DND-41 (cell line): Measurements from ENCODE around the gene C6orf62.

Source experiments
- ATAC-seq: fragments of 200-7000 bp; cut with Tn5 transposase; 3 replicates; pipeline ENCODE4 v1.9.1; 2021; ENCODE audit warnings: low read depth; ENCODE audit not compliant: insufficient read depth
- DNase-seq: peaks from one replicate; pipeline ENCODE4 v3.0.0-alpha.2; 2020
- H2AFZ ChIP-seq: 2 replicates; pipeline ENCODE4 v1.6.0; 2012; ENCODE audit warnings: low read depth, low read length
- H3K27ac ChIP-seq: 2 replicates; pipeline ENCODE4 v1.5.1; 2012; ENCODE audit warnings: low read length, inconsistent platforms
- H3K27me3 ChIP-seq: fragments of 200-600 bp; sonication (generic); 2 replicates; pipeline ENCODE4 v1.6.0; 2012; ENCODE audit warnings: low read length, mild to moderate bottlenecking, inconsistent platforms; ENCODE audit not compliant: insufficient read depth, poor library complexity
- H3K36me3 ChIP-seq: 2 replicates; pipeline ENCODE4 v1.5.1; 2012; ENCODE audit warnings: low read length, inconsistent platforms; ENCODE audit not compliant: insufficient read depth
- H3K4me1 ChIP-seq: 2 replicates; pipeline ENCODE4 v1.5.1; 2012; ENCODE audit warnings: mild to moderate bottlenecking, low read length; ENCODE audit not compliant: insufficient read depth
- H3K4me2 ChIP-seq: 2 replicates; pipeline ENCODE4 v1.6.0; 2012; ENCODE audit warnings: mild to moderate bottlenecking, moderate library complexity, low read length, inconsistent platforms; ENCODE audit not compliant: insufficient read depth
- H3K4me3 ChIP-seq, 2 experiments: fragments of 200-600 bp in 1 of 2; shearing (Covaris generic) in 1 of 2; 2 replicates each; pipeline ENCODE4 v1.5.1; 2012 to 2016; ENCODE audit warnings: inconsistent platforms in 2 of 2, low read length in 2 of 2, mild to moderate bottlenecking in 2 of 2, low read depth in 1 of 2, moderate library complexity in 1 of 2
- H3K79me2 ChIP-seq: 2 replicates; pipeline ENCODE4 v1.6.0; 2012; ENCODE audit warnings: low read length, inconsistent platforms; ENCODE audit not compliant: insufficient read depth
- H3K9ac ChIP-seq: 2 replicates; pipeline ENCODE4 v1.6.0; 2012; ENCODE audit warnings: low read depth, mild to moderate bottlenecking, inconsistent platforms, low read length, moderate library complexity
- H3K9me3 ChIP-seq: 2 replicates; pipeline ENCODE4 v1.5.1; 2012; ENCODE audit warnings: low read length, moderate library complexity, mild to moderate bottlenecking, inconsistent platforms; ENCODE audit not compliant: insufficient read depth, severe bottlenecking
- H4K20me1 ChIP-seq: 2 replicates; pipeline ENCODE4 v1.6.0; 2012; ENCODE audit warnings: low read length; ENCODE audit not compliant: insufficient read depth
- CTCF ChIP-seq: IDR thresholded peaks from 2 replicates; pipeline ENCODE4 v1.5.1; 2012; ENCODE audit warnings: borderline replicate concordance, low read length, moderate library complexity, mild to moderate bottlenecking; ENCODE audit not compliant: poor library complexity, severe bottlenecking; ENCODE audit errors: extremely low read depth
- EZH2 ChIP-seq: IDR thresholded peaks from 3 replicates; pipeline ENCODE4 v1.6.1; 2012; ENCODE audit warnings: borderline replicate concordance, low read depth, mild to moderate bottlenecking, moderate library complexity, low read length, inconsistent platforms; ENCODE audit not compliant: severe bottlenecking

The C6orf62 gene

GRCh38 chr6:24743265-24743943, 24.4 kb upstream of the C6orf62 start:
- Histone ChIP-seq H3K27ac (no peak overlapping the region), H3K79me2 (no peaks in the 10 kb centered on the region), H4K20me1 (no peaks in the 10 kb centered on the region), H3K36me3 (no peaks in the 10 kb centered on the region), H3K27me3 (no peaks in the 10 kb centered on the region), H3K4me3 (no peak overlapping the region), H3K4me2 (no peak overlapping the region), H3K9ac (no peak overlapping the region), H3K9me3 (no peaks in the 10 kb centered on the region), H3K4me1 (no peaks in the 10 kb centered on the region), H2AFZ (peak overlapping the region; percentile 28; the same call in 1 of the 2 replicates)
- TF ChIP-seq EZH2 (no peak), CTCF (no peak)
- DNase-seq (no peak), ATAC-seq (no peak; the same call in 2 of the 3 replicates)

- ATAC-seq (no peak), DNase-seq (no peak)
- no peaks in the 10 kb centered on the region for H3K4me1 ChIP-seq
- TF ChIP-seq CTCF (no peak), EZH2 (no peak)
- H3K36me3 ChIP-seq = no peaks in the 10 kb centered on the region
- no peaks in the 10 kb centered on the region for H4K20me1 ChIP-seq
- H3K9ac ChIP-seq = no peak overlapping the region
- no peak overlapping the region for H3K4me2 ChIP-seq
- H3K27me3 ChIP-seq = no peaks in the 10 kb centered on the region
- H3K79me2 ChIP-seq = no peaks in the 10 kb centered on the region
- no peak overlapping the region for H2AFZ ChIP-seq
- no peak overlapping the region for H3K4me3 ChIP-seq
- no peaks in the 10 kb centered on the region for H3K9me3 ChIP-seq
- H3K27ac ChIP-seq = no peak overlapping the region
Measured at GRCh38 chr6:24742216-24742738, 23.3 kb upstream of the C6orf62 start.

DNA sequence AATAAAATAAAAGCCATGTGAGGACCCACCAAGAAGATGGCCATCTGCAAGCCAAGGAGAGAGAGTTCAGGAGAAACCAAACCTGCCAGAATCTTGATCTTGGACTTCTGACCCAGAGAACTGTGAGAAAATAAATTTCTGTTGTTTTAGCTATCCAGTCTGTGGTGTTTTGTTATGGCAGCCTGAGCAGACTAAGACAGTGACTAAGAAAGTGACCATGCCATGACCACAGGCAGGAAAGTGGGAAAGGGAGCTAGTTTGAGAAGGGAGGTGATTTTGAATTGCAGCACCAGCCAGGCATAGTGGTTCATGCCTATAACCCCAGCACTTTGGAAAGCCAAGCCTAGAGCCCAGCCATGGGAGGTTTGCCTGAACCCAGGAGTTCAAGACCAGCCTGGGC, 21.9 kb upstream of the C6orf62 start:
- Histone ChIP-seq H4K20me1 (no peaks in the 10 kb centered on the region), H3K9ac (no peak overlapping the region), H3K27ac (no peak overlapping the region), H3K4me1 (no peaks in the 10 kb centered on the region), H3K36me3 (no peaks in the 10 kb centered on the region), H3K9me3 (no peaks in the 10 kb centered on the region), H3K4me2 (no peak overlapping the region), H3K4me3 (no peak overlapping the region), H2AFZ (no peak overlapping the region), H3K79me2 (no peaks in the 10 kb centered on the region), H3K27me3 (no peaks in the 10 kb centered on the region)
- no peak for DNase-seq
- TF ChIP-seq CTCF (no peak), EZH2 (no peak)
- ATAC-seq = no peak
